Fibroblast of pulmonary artery (primary cell): ENCODE measurements around the gene BRD3OS.

ENCODE experiments used
- DNase-seq: peaks from one replicate; pipeline ENCODE4 v3.0.0-alpha.2; 2010; ENCODE audit warnings: low read depth
- H3K4me3 ChIP-seq: replicated peaks from 2 replicates; pipeline ENCODE4 v1.5.1; 2011; ENCODE audit warnings: low read depth, mild to moderate bottlenecking, control low read depth, low read length, moderate library complexity
- TF ChIP-seq, protein P1 (sequence below): IDR thresholded peaks from 2 replicates; pipeline ENCODE4 v1.5.1; 2011; ENCODE audit warnings: mild to moderate bottlenecking, control low read depth, low read length, inconsistent platforms; ENCODE audit errors: missing control alignments

The BRD3OS gene, protein sequence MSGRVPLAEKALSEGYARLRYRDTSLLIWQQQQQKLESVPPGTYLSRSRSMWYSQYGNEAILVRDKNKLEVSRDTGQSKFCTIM

DNA sequence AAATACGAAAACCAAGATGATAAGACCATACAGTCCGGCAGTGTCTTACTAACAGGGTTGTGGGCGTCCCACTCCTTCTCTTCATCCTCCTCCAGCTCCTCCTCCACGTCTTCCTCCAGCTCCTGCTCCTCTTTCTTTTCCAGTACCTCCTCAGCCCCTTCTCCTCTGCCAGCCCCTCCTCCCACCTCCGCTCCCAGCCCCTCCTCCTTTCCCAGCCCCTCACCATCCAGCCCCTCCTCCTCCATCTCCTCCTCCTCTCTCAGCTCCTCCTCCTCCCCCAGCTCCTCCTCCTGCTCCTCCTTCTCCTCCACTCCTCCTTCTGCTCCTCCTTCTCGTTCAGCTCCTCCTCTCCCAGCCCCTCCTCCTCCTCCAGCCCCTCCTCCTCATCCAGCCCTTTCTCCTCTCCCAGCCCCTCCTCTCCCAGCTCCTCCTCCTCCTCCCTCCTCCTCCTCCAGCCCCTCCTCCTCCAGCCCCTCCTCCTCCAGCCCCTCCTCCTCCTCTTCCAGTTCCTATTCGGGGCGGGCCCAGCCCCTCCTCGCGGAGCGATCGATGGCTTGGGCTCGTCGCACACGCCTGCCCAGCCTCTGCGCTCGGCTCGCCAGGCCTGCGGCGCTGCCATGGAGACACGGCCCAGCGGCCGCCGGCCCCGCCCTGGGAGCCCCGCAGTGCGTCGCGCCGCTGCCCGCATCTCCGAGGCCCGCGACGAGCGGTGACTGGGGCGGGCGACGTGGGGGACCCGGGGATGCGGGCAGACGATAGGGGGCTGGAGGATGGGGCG is at the start of gene BRD3OS:
Gene BRD3OS (plus strand): TSS at position 654 of the 778 bp plus-strand sequence. CDS start 1,267 bp downstream, outside the sequence.
- peak; percentile 100 for DNase-seq
- TF ChIP-seq, protein P1, sequence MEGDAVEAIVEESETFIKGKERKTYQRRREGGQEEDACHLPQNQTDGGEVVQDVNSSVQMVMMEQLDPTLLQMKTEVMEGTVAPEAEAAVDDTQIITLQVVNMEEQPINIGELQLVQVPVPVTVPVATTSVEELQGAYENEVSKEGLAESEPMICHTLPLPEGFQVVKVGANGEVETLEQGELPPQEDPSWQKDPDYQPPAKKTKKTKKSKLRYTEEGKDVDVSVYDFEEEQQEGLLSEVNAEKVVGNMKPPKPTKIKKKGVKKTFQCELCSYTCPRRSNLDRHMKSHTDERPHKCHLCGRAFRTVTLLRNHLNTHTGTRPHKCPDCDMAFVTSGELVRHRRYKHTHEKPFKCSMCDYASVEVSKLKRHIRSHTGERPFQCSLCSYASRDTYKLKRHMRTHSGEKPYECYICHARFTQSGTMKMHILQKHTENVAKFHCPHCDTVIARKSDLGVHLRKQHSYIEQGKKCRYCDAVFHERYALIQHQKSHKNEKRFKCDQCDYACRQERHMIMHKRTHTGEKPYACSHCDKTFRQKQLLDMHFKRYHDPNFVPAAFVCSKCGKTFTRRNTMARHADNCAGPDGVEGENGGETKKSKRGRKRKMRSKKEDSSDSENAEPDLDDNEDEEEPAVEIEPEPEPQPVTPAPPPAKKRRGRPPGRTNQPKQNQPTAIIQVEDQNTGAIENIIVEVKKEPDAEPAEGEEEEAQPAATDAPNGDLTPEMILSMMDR: no peak
- H3K4me3 ChIP-seq: peak within 1 kb of the TSS; percentile 62

DNA sequence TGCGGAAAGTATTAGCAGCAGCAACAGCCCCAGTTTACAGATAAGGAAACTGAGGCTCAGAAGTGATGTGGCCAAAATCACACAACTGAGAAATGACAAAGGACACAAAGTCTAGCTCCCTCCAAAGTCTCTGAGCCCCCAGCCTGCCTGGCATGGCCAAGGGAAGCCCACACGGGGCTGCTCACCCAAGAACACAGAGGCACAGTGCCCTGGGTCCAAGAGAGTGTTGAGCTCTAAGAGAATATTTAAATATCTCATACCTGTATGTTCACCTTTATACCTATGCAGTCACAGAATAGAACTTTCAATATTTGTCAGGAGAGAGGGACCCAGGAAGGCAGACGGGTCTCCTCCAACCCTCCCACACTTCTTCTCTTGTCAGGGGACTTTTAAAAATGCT is 49.8 kb upstream of the BRD3OS start:
- H3K4me3 ChIP-seq: no peak overlapping the region
- no peak for DNase-seq
- TF ChIP-seq, protein P1: no peak

DNA sequence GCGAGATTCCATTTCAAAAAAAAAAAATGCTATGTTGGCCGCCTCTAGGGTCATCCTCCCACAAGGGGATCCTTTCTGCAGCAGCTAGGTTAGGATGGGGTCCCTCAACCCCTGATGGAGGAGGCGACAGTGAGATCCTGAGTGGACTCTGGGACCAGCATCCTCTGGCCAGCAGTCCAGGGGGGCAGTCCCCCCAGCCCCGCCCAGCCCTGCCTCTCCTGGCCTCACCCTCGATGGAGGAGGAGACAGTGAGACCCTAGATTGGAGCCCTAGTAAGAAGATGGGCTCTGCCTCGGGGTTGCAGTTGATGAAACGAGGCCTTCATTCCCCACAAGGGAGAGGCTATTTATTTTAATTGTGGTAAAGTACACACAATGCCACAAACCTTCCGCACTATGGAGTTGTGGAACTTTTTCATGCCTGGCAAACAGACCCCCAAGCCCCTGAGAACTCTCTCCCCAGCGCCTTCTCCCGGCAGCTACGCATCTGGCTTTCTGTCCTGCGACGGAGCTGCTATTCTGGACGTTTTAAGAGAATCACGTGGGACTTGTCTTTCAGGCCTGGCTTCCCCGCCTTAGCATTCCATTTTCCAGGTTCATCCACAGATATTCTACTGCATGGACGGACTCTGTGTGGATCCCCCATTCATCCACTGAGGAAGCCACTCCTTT is 49.0 kb upstream of the BRD3OS start:
- no peak for DNase-seq
- H3K4me3 ChIP-seq: no peak overlapping the region
- TF ChIP-seq, protein P1: no peak

DNA sequence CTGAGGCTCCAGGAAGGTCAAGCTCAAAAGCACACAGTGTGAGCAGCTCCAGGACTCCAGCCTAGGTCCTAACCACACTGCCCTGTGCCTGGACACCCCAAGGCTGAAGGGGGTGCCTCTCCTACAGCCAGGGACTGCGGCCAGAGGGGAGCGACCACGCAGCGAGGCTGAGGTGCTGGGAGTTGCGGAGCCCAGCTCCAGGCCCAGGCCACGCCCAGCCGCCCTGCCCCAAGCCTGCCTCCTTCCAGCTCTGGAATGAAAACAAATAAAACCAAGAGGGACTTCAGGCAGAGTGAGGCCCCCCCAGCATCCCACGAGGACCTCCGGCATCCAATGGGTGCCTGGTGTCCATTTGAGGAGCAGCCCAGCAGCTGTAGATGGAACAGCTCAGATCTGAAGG is 48.4 kb upstream of the BRD3OS start:
- DNase-seq: no peak

DNA sequence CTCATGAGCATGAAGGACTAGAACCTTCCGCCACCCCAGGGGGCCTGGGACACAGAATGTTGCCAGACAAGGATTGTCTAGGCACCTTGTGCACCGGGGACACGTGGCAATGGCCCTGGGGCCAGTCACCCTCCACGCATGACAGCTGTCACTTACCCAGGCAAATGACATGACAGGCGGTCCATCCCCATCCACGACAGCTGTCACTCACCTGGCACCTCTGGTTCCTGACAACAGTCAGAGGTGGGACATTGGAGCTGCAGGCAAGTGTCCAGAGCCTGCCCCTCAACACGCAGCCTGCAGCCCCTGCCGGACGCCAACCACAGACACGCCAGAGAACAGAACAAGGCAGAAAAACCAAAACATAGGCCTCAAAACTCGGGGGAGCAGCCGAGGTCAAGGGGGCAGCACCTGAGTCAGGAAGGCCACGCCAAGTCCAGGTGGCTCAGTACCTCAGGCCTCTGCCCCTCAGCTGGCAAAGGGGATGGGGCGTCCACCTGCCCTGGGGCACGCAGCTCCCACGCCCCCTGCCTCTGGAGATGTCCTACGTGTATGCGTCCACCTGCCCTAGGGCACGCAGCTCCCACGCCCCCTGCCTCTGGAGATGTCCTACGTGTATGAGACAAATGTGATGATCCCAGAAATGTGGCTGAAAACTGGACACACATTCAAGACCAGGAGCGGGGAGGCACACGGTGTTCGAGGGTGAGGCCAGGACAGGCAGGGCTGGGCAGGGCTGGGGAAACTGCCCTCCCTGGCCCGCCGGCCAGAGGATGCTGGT is 47.7 kb upstream of the BRD3OS start:
- DNase-seq: no peak
- no peak overlapping the region for H3K4me3 ChIP-seq

More for the DNA sequence above, 48.4 kb upstream of the BRD3OS start:
- TF ChIP-seq, protein P1: no peak
- H3K4me3 ChIP-seq: no peak overlapping the region

DNA sequence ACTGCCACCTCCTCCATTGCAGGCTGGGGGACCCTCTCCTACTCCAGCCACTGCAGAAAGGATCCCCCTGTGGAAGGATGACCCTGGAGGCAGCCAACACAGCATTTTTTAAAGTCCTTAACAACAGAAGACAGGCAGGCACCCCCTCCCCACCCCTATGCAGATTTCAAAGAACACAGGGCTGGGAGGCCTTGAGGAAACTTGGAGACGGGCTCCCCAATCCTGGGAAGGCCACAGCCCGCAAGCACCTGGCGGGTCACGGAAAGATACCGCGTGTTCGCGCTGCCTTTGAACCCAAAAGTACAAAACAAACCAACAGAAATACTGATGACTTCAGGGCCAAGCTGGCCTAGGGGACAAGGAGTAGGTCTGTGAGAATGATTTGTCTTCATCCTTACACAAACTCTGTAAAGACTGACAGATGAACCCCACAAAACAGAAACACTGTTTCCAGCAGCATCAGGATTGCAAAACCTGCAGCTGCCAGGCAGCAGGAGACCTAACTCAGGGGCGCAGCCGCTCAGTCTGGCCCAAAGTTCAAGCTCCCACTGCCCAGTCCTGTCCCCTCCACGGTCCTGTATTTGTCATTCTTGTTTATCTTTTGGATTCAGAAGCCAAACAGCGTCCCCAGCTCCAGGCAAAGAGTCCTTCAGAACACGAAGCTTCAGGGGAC is 46.9 kb upstream of the BRD3OS start:
- TF ChIP-seq, protein P1: no peak
- no peak overlapping the region for H3K4me3 ChIP-seq
- no peak for DNase-seq

More for the DNA sequence above, 47.7 kb upstream of the BRD3OS start:
- TF ChIP-seq, protein P1: no peak
